DLD1 (cell line): ENCODE measurements around the gene SBNO1.
"Not testable (repeated sequence)": the region's sequence is repeated elsewhere in the genome, so short reads cannot be mapped to it uniquely, and the experiment has no call there.

ENCODE experiments used
- in situ Hi-C: cut with HindIII; loops from 2 replicates; pipeline ENCODE4 v1.10.0; 2017; ENCODE audit warnings: low sequenced_read_pairs

The SBNO1 gene

GRCh38 chr12:123351349-123351748 is 13.3 kb downstream of the SBNO1 start:
- in situ Hi-C loops, result no loop called here

DNA sequence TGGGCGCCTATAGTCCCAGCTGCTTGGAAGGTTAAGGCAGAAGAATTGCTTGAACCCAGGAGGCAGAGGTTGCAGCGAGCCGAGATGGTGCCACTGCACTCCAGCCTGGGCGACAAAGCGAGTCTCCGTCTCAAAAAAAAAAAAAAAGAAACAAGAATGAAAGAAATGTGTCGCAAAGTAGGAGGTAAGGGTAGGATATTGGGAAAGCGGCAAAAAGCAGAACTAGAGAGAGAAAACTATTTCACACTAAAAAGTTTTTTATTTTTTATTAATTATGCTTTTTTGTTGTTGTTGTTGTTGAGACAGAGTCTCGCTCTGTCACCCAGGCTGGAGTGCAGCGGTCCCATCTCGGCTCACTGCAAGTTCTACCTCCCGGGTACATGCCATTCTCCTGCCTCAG is 17.7 kb downstream of the SBNO1 start:
- in situ Hi-C loops, result no loop called here

- in situ Hi-C loops, result no loop called here
These were observed 20.6 kb downstream of the SBNO1 start for GRCh38 chr12:123344086-123344485.

DNA sequence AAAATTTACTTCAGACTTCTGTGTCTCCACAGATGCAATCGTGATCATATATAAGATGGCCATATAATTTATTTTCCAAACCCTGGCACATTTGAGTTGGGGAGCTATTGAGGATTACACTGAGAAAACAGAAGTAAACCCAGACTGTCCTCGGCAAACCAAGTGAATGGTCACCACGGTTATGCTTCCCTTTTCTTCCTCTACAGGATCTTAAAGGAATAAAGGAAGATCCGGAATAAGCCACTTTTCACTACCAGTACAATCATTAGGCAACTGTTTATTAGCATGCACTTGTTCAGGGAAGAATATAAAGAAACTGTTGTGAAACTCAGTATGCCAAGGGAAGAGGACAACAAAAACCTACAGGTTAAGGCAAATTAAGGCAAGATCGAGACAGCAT is 27.6 kb downstream of the SBNO1 start:
- in situ Hi-C loops, result no loop called here

DNA sequence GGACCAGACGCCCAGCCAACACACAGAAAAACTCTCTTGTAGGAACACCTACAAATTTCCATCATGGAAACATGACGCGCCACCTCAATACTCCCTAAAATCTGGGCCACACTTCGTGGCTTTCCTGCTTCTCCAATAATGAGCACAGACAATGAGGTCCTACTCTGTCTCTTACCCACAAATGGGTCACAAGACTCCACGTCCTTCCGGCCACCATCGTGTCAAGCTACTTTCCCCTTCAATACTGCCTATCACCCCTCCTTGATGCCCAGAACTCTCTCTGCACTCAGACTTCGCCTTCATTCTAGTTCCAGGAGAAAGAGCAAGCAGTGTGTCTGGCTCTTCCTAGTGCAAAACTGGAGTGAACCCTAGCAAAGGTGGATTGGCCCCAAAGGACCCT is 28.1 kb downstream of the SBNO1 start:
- in situ Hi-C loops, result no loop called here

DNA sequence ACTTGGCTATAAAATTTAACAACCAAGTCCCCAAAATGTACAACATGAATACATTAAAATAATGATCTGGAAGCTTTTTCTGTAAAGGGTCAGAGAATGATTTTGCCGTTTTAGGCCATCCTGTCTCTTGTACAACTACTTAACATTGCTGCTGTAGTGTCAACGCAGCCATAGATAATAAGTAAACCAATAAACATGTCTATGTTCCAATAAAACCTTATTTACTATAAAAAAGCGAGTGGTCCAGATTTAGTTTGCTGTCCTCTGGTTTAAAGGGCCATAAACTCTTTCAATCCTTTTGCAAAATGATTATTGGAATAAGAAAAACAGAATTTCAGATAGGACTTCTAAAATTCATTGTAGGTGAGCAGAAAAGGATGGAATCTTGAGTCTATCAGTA is 29.2 kb downstream of the SBNO1 start:
- in situ Hi-C loops, result no loop called here

GRCh38 chr12:123329799-123330198 is 34.8 kb downstream of the SBNO1 start:
- in situ Hi-C loops, result no loop called here

DNA sequence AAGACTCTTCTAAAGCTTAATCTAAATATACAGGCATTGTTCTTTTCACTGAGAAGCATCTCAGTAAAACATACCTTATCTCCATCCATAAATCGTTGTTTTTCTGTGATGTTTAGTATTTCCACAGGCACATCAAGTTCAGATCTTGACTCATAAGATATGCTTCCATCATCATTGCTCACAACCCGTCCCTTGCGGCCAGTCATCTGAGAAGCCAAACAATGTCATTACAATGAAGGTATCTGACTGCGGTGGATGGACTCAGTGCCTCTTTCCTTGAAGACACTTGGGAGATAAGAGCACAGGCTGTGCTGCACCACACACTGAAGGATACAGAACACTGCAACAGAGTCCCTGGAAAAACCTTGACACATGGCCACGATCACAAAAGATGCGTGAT is 44.8 kb downstream of the SBNO1 start:
- in situ Hi-C loops, result no loop called here

DNA sequence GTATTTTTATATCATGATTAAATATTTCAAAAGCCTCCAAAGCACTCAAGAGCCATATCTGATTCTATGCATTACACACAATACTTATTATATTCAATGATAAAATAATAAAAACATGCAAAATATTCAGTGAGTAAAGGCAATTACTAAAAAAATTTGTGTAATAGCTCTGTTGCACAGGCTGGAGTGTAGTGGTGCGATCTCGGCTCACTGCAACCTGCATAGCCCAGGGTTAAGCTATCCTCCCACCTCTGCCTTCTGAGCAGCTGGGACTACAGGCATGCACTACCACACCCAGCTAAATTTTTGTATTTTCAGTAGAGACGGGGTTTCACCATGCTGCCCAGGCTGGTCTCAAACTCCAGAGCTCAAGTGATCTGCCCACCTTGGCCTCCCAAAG is 45.4 kb downstream of the SBNO1 start:
- in situ Hi-C loops, result no loop called here

GRCh38 chr12:123313046-123313445 is 51.6 kb downstream of the SBNO1 start:
- in situ Hi-C loops, result not testable (repeated sequence)

DNA sequence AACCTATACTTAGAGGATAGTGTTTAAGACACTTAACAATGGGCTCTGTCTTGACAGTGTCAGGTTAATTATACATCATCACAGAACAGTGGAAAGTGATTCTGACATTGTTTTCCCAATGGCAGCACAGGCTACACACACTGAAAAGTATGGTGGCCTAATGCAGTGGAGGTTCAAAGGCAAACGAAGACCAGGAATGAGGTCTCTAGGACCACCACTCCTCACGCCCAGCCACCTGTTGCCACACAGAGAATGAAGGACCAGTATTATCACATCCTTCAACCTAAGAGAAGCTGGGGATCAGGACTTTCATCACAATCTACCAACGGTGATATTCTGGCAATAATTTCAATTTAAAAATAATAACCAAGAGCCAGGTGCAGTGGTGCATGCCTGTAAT is 58.4 kb downstream of the SBNO1 start:
- in situ Hi-C loops, result no loop called here

DNA sequence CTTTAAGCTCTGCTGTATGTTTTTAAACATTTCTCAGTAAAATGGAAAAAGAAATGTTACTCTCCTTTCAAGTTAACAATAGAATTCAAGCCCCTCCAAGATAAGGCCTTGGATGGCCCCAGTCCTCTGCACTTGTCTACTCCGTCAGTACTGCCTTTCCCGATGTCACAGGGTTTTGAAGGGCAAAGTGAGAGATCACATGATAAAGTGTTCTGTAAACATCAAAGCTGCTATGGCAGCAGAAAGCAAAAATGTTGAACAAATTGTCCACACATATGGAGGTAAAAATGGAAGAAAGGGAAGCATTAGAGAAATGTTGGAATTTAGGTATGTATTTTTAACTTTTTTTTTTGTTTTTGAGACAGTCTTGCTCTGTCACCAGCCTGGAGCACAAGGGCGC is 59.5 kb downstream of the SBNO1 start:
- in situ Hi-C loops, result no loop called here

DNA sequence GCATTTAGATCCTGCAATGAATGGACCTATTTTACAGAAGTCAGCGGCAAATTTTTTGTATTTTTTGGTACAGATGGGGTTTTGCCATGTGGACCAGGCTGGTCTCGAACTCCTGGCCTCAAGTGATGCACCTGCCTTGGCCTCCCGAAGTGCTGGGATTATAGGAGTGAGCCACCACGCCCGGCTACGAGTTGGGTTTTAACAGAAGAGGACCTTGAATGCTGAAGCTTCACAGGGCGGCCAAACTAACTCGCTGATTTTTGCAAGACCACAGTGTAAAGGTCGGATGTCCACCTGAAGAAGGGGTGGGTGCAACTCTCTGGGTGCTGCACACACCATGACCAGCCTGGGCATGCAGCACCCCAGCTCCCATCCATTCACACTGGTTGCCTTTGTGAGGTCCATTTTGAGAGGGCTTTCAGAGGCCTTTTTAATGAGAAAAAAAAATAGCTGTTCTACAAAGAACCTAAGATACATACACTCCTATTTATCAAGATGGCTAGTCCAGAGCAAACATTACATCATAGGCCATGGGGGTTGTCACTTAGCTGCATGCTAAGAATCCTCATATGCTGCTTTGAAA is 71.4 kb downstream of the SBNO1 start:
- in situ Hi-C loops, result no loop called here

DNA sequence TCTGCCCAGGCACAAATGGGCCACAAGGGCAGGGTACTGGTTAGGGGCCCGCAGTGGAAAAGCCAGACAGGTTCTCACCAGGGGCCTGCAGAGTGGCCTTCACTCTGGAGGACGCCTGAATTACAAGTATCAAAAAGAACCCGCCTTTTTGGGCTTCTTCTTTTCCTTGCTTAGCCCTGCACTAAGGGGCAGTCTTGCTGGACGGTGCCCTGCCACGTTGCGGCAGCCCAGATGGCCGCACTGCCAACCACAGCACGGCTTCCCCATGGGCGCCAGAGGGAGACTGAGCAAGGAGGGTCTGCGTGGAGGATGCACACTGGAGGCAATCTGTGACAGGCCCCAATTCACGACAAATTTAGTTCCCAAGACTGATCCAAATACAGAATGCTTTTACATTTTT is 74.7 kb downstream of the SBNO1 start:
- in situ Hi-C loops, result no loop called here

GRCh38 chr12:123288751-123289346 is 75.8 kb downstream of the SBNO1 start:
- in situ Hi-C loops, result no loop called here

DNA sequence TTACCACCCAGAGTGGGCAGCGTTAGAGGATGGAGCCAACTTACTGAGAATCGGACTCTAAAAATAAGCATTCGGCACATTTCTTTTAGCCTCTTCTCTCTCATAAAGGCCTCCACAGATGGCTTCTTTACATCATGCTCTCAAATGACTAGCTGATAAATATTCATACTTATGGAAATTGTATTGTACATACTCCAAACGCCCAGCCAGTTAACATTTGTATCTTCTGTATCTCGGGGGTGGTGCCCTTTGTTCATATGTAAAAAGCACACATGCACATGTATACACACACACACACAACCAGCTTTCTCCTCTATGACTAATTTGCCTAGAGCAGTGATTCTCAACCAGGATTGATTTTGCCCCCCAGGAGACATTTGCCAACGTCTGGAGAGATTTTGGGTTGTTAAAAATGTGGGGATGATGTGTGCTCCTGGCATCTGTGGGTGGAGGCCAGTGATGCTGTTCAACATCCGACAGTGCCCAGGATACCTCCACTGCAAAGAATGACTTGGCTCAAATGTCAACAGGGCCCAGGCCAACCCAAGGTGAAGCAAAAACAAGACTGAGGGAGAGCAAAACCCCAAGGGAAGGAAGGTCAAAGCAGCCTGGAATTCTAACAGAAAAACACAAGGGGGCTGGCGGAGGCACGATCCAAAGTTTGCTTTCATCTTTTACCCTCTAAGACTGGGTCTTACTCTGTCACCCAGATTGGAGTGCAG is 77.8 kb downstream of the SBNO1 start:
- in situ Hi-C loops, result no loop called here

- in situ Hi-C loops, result no loop called here
These were observed 80.0 kb downstream of the SBNO1 start for GRCh38 chr12:123284669-123285068.

DNA sequence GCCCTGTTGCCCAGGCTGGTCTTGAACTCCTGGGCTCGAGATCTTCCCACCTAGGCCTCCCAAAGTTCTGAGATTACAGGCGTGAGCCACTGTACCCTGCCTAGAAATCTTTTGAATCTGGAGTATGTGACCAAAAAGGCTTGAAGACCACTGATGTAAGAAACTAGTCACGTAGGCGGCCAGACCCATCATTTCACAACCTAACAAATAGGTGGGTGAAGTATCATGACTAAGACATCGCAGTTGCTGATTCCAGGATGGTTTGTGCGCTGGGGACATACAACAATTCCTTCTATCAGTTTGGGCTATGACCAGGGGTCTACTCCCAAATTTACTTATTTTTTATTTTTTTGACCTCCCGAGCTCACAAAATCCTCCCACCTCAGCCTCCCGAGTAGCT is 81.2 kb downstream of the SBNO1 start:
- in situ Hi-C loops, result no loop called here

DNA sequence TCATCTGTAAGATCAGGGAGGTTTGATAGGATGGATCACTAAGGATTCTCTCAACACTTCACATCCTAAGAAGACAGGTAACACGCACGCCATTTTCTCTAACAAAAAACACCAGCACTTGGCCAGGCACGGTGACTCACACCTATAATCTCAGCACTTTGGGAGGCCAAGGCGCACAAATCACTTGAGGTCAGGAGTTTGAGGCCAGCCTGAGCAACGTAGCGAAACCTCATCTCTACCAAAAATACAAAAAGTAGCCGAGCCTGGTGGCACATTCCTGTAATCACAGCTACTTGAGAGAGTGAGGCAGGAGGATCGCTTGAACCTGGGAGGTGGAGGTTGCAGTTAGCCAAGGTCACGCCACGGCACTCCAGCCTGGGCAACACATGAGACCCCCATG is 82.5 kb downstream of the SBNO1 start:
- in situ Hi-C loops, result no loop called here

- in situ Hi-C loops, result no loop called here
These were observed 83.7 kb downstream of the SBNO1 start for GRCh38 chr12:123280971-123281370.

- in situ Hi-C loops, result no loop called here
These were observed 86.5 kb downstream of the SBNO1 start for GRCh38 chr12:123278101-123278627.

DNA sequence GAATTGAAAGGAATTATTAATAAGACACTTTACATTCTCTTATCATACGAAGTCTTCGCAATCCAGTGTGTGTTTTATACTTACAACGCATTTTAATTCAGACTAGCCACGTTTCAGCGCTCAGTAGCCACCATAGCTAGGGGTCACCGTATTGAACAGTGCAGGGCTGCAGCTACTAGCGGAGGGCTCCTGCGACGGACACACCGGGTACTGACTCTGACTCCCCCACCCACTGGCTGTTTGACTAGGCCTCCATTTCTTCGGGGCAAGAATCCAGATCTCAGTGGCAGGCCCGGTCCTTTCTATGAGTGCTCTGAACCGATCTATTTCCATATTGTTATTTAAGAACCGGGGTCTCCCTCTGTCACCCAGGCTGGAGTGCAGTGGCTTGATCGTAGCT is 91.5 kb downstream of the SBNO1 start:
- in situ Hi-C loops, result no loop called here
